GM12873 (cell line): ENCODE results near the gene ZNF793.

Experiments
- CTCF ChIP-seq: IDR thresholded peaks from 2 replicates; pipeline ENCODE4 v1.5.1; 2012; ENCODE audit warnings: low read depth, mild to moderate bottlenecking, moderate library complexity, low read length, control low read depth; ENCODE audit not compliant: insufficient read depth; ENCODE audit errors: missing control alignments

Gene ZNF793

GRCh38 chr19:37572203-37572602 lies 65.5 kb downstream of the ZNF793 start:
- TF ChIP-seq CTCF: no peak

DNA sequence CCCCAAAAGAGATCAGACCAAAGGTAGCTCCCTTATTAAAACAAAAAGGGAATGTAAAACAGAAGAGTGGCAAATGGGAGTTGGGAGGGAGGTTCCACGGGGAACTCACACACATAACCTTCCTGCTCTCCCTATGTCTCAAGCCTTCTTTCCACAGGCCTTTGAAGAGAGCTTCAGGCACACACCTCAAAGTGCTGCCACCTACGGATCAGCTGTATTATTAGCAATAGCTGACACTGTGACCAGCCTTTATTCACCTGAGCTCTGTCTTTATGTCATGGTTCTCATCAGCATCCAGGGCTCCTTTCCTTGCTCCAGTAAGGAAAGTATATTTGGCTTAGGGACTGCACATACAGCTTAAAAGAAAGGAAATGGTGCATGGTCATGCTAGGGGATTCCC lies 76.6 kb downstream of the ZNF793 start:
- TF ChIP-seq CTCF: no peak
